AG20443 (cell line): Measurements from ENCODE around the gene CEACAM5.
"Not testable (repeated sequence)": the region's sequence is repeated elsewhere in the genome, so short reads cannot be mapped to it uniquely, and the experiment has no call there.

Source experiments
- DNase-seq: peaks from one replicate; pipeline ENCODE4 v3.0.0; 2012; ENCODE audit warnings: low spot score, mixed read lengths

The CEACAM5 gene

GRCh38 chr19:41740415-41741243 lies 32.2 kb downstream of the CEACAM5 start:
- DNase-seq = no peak

- DNase-seq = no peak
Observed at GRCh38 chr19:41741244-41741554, 32.8 kb downstream of the CEACAM5 start.

GRCh38 chr19:41744850-41745249 lies 36.4 kb downstream of the CEACAM5 start:
- DNase-seq = no peak

- no peak for DNase-seq
Observed at GRCh38 chr19:41745756-41746155, 37.3 kb downstream of the CEACAM5 start.

GRCh38 chr19:41746593-41747227 lies 38.3 kb downstream of the CEACAM5 start:
- DNase-seq = peak; percentile 66

GRCh38 chr19:41748012-41748411 lies 39.6 kb downstream of the CEACAM5 start:
- no peak for DNase-seq

GRCh38 chr19:41750248-41751134 lies 42.1 kb downstream of the CEACAM5 start:
- not testable (repeated sequence) for DNase-seq

- peak; percentile 52 for DNase-seq
Observed at GRCh38 chr19:41753159-41753558, 44.7 kb downstream of the CEACAM5 start.

- DNase-seq = peak; percentile 23
Observed at GRCh38 chr19:41753936-41754529, 45.6 kb downstream of the CEACAM5 start.

- DNase-seq = no peak
Observed at GRCh38 chr19:41755328-41755913, 47.0 kb downstream of the CEACAM5 start, which contains the start of gene CEACAM6. Gene CEACAM6 (plus strand): TSS chr19:41755530. CDS start chr19:41755639, 109 bp downstream.

- DNase-seq = no peak
Observed at GRCh38 chr19:41758846-41759245, 50.4 kb downstream of the CEACAM5 start.

- DNase-seq = no peak
Observed at GRCh38 chr19:41767115-41767514, 58.7 kb downstream of the CEACAM5 start.

GRCh38 chr19:41768105-41768504 lies 59.7 kb downstream of the CEACAM5 start:
- not testable (repeated sequence) for DNase-seq

GRCh38 chr19:41769608-41770007 lies 61.2 kb downstream of the CEACAM5 start:
- no peak for DNase-seq

- no peak for DNase-seq
Observed at GRCh38 chr19:41771410-41771809, 63.0 kb downstream of the CEACAM5 start.

GRCh38 chr19:41774515-41774980 lies 66.1 kb downstream of the CEACAM5 start:
- DNase-seq = no peak

GRCh38 chr19:41776700-41777099 lies 68.3 kb downstream of the CEACAM5 start:
- DNase-seq = no peak
